NCI-H2196 treated with DMSO at 0.1 percent for 48 hours (cell line): ENCODE measurements around the gene MYNN.
"Not testable (repeated sequence)": the region's sequence is repeated elsewhere in the genome, so short reads cannot be mapped to it uniquely, and the experiment has no call there.

ENCODE experiments used
- DNase-seq: peaks from one replicate; lab custom pipeline; 2025; ENCODE audit not compliant: unreplicated experiment; lab: John Stamatoyannopoulos, UW

MYNN gene

GRCh38 chr3:169772897-169773816 is at the start of gene MYNN:
Gene MYNN, plus strand, starts transcription at chr3:169773396. Its CDS starts 900 bp downstream, at chr3:169774296.
- DNase-seq, result peak; percentile 85

DNA sequence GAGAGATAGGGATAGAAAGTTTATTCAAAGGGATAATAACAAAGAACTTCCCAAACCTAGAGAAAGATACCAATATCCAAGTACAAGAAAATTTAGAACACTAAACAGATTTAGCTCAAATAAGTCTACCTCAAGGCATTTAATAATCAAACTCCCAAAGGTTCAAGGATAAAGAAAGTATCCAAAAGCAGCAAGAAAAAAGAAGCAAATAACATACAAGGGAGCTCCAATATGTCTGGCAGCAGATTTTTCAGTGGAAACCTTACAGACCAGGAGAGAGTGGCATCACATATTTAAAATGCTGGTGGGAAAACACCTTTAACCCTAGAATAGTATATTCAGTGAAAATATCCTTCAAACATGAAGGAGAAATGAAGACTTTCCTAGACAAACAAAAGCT is 41.3 kb upstream of the MYNN start:
- DNase-seq, result not testable (repeated sequence)

DNA sequence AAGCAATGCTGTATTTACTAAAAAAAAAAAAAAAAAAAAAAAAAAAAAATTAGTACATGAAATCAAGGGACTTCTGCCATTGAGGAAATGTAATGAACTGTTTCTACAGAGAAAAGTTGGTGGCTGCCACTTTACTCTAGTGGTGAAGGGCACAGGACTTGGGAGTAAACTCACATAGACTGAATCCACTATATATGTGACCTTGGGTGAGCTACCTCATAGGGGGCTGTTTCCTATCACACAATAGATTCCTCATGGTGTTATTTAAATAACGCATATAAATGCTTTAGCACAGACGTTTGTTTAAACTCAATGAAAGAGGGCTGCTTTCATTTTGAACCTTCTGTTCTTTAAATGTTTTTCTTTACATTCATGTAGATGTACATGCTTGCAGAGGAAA is 34.1 kb upstream of the MYNN start:
- DNase-seq, result no peak

- DNase-seq, result no peak
Observed at GRCh38 chr3:169744366-169745054, 28.7 kb upstream of the MYNN start.

- DNase-seq, result no peak
Observed at GRCh38 chr3:169746924-169747323, 26.3 kb upstream of the MYNN start.

DNA sequence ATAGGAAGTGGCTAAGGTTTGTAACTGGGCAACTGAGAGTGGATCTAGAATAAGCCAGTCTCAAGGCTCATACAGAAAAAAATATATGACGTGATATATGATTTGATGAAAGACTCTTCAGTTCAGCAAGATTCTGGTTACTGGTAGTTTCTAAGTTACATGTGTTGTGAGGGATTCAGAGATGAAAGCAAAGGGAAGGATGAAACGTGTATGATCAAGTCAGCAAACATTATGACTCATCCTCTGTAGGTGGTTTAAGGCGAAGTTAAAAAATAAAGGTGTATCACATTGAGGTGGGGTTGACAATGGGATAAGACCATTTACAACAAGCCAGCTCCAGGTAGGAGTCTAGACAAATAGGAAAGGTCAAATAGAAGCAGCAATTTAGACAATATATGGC is 24.5 kb upstream of the MYNN start:
- DNase-seq, result no peak

- DNase-seq, result no peak
Observed at GRCh38 chr3:169750665-169751064, 22.5 kb upstream of the MYNN start.

DNA sequence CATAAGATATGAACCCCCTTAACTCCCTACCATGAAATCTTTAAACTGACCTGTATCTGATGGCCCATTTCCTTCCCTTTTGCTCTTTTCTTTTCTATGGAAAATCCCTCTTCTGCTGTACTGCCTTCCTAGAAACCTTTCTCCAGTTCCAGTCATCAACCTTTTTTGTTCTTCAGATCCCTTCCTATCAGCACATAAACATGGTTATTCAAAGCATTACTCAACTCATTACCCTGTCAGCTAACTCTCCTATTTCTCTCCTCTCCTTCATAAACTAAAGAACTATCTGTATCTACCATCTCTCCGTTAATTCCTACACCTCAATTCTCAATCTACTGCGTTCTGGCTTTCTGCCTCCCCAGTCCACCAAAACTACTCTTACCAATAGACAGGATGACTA is 21.3 kb upstream of the MYNN start:
- no peak for DNase-seq

DNA sequence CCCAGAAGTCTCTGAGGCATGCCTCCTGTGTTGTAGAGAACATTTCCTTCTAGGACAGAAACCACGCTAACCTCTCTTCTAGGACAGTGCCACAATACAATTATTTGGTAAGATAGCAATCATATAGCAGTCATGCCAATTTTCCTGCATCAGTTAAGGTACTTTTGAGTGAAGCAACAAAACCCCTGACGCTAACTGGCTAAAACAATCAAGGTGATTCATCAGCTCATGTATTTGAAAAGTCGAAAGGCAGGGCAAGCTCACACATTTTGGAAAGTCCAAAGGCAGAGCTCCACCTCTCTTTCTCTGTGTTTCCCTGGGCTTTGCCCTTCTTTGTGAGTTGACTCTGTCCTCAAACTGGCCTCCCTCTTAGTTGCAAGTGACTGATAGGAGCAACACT is 18.5 kb upstream of the MYNN start:
- no peak for DNase-seq

DNA sequence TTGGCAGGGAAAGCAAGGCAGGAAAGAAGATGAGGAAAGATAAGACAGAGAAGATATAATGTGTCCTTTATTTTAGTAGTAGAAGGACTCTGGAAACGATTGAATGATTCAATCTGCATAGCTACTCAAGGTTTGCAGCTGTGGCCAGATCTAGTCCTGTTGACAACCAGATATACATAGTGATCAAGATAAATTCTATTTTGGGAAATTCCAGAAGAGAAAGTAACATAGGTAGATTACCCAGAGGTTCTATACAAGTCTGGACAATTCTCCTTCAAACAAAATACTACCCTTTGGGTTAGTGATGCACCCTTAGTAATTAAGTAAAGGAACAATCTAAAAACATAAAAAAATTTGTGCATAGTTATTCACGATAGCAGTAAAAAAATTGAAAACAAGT is 17.7 kb upstream of the MYNN start:
- DNase-seq, result no peak

- DNase-seq, result no peak
Observed at GRCh38 chr3:169758359-169758994, 14.7 kb upstream of the MYNN start.

DNA sequence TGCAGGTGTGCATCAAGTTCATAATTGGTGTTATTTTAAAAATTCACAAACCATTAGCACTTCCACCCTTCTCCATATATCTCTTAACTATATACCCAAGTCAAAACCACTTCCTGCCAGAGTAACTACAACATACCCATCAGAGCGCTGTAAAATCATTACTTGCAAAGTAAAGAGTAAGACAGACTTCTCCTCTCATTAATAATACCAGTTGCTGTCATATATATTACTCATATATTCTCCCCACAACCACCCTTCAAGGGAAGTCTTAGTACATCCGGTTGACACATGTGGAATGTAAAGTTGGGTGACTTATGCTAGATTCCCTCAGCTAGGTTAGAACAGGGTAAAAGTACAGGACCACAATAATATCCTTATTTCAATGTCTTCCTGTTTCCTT is 13.9 kb upstream of the MYNN start:
- no peak for DNase-seq

- no peak for DNase-seq
Observed at GRCh38 chr3:169760479-169760878, 12.7 kb upstream of the MYNN start.

DNA sequence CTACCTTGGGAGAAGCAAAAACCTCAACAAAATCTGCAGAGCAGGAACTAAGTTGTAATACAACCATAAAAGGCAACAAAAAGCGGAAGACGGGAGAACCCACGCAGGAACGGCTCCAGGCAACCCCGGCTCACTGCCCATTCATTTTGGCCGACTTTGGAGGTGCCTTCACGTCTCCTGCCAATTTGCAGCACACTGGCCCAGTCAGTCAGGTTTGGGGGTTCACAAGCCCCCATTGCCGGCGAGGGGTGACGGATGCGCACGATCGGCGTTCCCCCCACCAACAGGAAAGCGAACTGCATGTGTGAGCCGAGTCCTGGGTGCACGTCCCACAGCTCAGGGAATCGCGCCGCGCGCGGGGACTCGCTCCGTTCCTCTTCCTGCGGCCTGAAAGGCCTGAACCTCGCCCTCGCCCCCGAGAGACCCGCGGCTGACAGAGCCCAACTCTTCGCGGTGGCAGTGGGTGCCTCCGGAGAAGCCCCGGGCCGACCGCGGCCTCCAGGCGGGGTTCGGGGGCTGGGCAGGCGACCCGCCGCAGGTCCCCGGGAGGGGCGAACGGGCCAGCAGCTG is 8.8 kb upstream of the MYNN start:
- no peak for DNase-seq

DNA sequence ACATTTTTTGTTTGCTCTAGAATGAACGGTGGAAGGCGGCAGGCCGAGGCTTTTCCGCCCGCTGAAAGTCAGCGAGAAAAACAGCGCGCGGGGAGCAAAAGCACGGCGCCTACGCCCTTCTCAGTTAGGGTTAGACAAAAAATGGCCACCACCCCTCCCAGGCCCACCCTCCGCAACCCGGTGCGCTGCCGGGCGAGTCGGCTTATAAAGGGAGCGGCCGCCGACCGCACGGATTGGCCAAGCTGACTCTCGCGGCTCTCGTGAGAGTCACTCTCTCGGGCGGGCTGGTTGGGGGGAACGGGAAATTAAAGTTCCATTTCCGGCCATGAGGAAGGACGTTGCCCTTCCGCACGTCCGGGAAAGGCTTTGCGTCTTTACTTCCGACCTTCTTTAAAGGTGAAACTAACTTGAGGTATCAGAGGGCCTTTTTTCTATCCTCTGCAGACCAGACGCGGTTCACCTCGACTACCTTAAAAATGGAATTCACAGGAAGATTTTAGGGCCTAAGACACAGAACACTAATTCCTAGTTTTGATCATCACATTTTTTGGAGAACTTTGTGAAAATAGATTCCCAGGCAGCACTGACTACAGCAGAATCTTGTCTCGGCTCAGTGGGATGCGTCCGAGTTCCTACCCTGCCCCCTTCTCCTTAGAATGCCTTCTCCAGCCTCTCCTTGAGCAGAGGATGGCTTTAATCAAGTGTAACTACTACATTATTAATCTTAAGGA is 8.1 kb upstream of the MYNN start, which contains the start of gene TERC:
TERC (minus strand) TSS at position 179 of the 731 bp plus-strand sequence.
- DNase-seq, result peak; percentile 90

GRCh38 chr3:169769287-169770181 is 3.7 kb upstream of the MYNN start, which contains the start of gene ACTRT3:
Gene ACTRT3, minus strand, starts transcription at chr3:169769561. Its CDS starts 41 bp downstream, at chr3:169769520.
- no peak for DNase-seq

DNA sequence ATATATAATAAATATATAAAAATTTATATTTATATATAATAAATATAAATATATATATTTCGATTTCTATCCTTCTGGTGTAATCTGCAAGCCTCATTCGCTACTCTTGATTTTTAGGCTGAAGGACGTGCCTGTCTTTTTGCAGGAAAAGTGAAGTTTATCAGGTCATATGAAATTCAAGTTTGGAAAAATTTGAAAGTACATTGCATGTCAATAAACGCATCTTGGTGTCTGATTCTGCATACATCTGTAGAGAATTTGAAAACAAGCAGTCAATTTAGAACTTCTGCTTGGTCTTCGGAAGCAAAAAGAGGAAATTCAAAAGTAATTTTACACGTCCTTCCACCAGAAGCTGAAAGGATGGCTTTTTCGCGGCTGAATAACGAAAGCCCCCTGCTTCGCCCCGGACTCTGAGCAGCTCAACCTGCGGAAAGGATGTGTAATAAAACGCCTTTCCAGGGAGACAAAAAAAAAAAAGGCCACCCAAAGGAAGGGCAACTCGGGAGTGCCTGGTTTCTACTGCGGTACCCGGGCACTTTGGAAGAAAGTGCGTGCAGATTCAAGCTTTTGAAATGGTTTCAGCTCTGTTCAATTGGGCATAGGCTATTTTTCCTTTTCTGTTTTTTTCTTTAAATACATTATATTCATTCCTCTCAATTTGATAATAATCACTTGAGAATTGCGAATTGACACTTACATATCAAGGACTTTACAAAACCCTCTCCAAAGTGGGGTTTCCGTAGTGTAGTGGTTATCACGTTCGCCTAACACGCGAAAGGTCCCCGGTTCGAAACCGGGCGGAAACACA is 1.5 kb upstream of the MYNN start:
- DNase-seq, result peak; percentile 51

DNA sequence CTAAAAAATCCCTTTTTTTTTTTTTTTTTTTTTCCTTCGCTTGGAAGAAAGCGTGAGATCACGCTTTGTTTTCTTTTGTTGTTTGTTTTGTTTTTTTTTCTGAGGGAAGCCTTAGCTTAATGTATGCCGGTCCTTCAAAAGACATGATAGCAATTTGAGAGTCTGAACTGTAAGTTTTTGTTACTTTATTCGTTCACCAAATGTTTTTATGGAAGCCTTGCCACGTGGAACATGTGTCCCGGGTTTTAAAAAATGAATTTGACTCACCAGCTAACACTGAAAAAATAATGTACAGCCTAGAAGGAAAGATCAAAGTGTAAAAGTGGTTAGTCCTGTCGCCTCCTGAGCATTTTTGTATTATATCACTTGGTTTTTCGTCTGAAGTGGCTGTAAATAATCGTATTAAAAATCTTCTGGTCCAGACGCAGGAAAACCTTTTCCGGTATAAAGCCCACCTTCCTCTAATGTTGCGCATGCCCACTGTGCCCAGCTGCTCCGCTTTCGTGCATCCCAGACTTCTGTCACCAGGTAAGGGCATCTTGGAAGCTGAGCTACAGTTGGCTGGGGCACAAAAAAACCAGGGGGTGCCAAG is 795 bp upstream of the MYNN start:
- peak; percentile 83 for DNase-seq
